Measurements from ENCODE around the gene TAS2R46.
A peak's percentile ranks its signal among the peaks of the same experiment; 100 is the strongest.
"Not testable (repeated sequence)": the region's sequence is repeated elsewhere in the genome, so short reads cannot be mapped to it uniquely, and the experiment has no call there.

The TAS2R46 gene

GRCh38 chr12:11062194-11062593, at the start of gene TAS2R46:
TSS of gene TAS2R46 (minus strand) at chr12:11062294. CDS start at chr12:11062294, 0 bp downstream.
- not testable (repeated sequence) for H3K4me1 Mint-ChIP-seq, H3K4me3 Mint-ChIP-seq
- peak within 1 kb of the TSS; percentile 75 for H3K27ac Mint-ChIP-seq

GRCh38 chr12:11111213-11111612, 49.1 kb upstream of the TAS2R46 start:
- Mint-ChIP-seq H3K36me3 (ENCODE audit: low read depth) (peaks cover 100% of the 10 kb centered on the region), H3K9me3 (peaks cover 95% of the 10 kb centered on the region)

More at GRCh38 chr12:11062194-11062593, at the start of gene TAS2R46:
- H3K9me3 Mint-ChIP-seq: peaks cover 11% of the 10 kb centered on the region
- not testable (repeated sequence) for DNase-seq; H3K27me3 Mint-ChIP-seq (ENCODE audit: low read depth, poor library complexity)
- H3K36me3 Mint-ChIP-seq (ENCODE audit: low read depth): peaks cover 32% of the 10 kb centered on the region

GRCh38 chr12:11108862-11109261, 46.8 kb upstream of the TAS2R46 start:
- H3K27me3 Mint-ChIP-seq (ENCODE audit: low read depth, poor library complexity): no peaks in the 10 kb centered on the region
- no peak for TF ChIP-seq CTCF (IDR thresholded peaks at IDR 0.05)
- DNase-seq: no peak
- H3K4me3 Mint-ChIP-seq: no peak overlapping the region
- H3K9me3 Mint-ChIP-seq: peaks cover 87% of the 10 kb centered on the region
- H3K4me1 Mint-ChIP-seq: no peaks in the 10 kb centered on the region
- no peak overlapping the region for H3K27ac Mint-ChIP-seq
- H3K36me3 Mint-ChIP-seq (ENCODE audit: low read depth): peaks cover 98% of the 10 kb centered on the region

More at GRCh38 chr12:11111213-11111612, 49.1 kb upstream of the TAS2R46 start:
- not testable (repeated sequence) for H3K4me1 Mint-ChIP-seq; DNase-seq; H3K4me3 Mint-ChIP-seq; H3K27me3 Mint-ChIP-seq (ENCODE audit: low read depth, poor library complexity)
- H3K27ac Mint-ChIP-seq: peak overlapping the region; percentile 28

- Mint-ChIP-seq H3K4me3 (no peak overlapping the region), H3K27ac (no peak overlapping the region), H3K36me3 (ENCODE audit: low read depth) (peaks cover 96% of the 10 kb centered on the region)
Measured at GRCh38 chr12:11107719-11108118, 45.6 kb upstream of the TAS2R46 start.

GRCh38 chr12:11106288-11106687, 44.2 kb upstream of the TAS2R46 start:
- TF ChIP-seq CTCF (IDR thresholded peaks at IDR 0.05): no peak
- no peak overlapping the region for H3K4me3 Mint-ChIP-seq
- H3K27me3 Mint-ChIP-seq (ENCODE audit: low read depth, poor library complexity): no peaks in the 10 kb centered on the region
- H3K27ac Mint-ChIP-seq: no peak overlapping the region
- no peaks in the 10 kb centered on the region for H3K4me1 Mint-ChIP-seq
- no peak for DNase-seq
- peaks cover 96% of the 10 kb centered on the region for H3K36me3 Mint-ChIP-seq (ENCODE audit: low read depth)
- H3K9me3 Mint-ChIP-seq: peaks cover 85% of the 10 kb centered on the region

More at GRCh38 chr12:11107719-11108118, 45.6 kb upstream of the TAS2R46 start:
- H3K9me3 Mint-ChIP-seq: peaks cover 85% of the 10 kb centered on the region
- H3K27me3 Mint-ChIP-seq (ENCODE audit: low read depth, poor library complexity): no peaks in the 10 kb centered on the region
- DNase-seq: no peak
- H3K4me1 Mint-ChIP-seq: no peaks in the 10 kb centered on the region
- TF ChIP-seq CTCF (IDR thresholded peaks at IDR 0.05): no peak

- Mint-ChIP-seq H3K9me3 (peaks cover 81% of the 10 kb centered on the region), H3K27ac (no peak overlapping the region), H3K36me3 (ENCODE audit: low read depth) (peaks cover 94% of the 10 kb centered on the region), H3K4me3 (no peak overlapping the region), H3K4me1 (no peaks in the 10 kb centered on the region), H3K27me3 (ENCODE audit: low read depth, poor library complexity) (no peaks in the 10 kb centered on the region)
- no peak for DNase-seq
- no peak for TF ChIP-seq CTCF (IDR thresholded peaks at IDR 0.05)
Measured at GRCh38 chr12:11105546-11105945, 43.5 kb upstream of the TAS2R46 start.

GRCh38 chr12:11094910-11095309, 32.8 kb upstream of the TAS2R46 start:
- DNase-seq; H3K27ac Mint-ChIP-seq; H3K4me1 Mint-ChIP-seq; H3K27me3 Mint-ChIP-seq (ENCODE audit: low read depth, poor library complexity); H3K4me3 Mint-ChIP-seq: not testable (repeated sequence)
- Mint-ChIP-seq H3K9me3 (peaks cover 20% of the 10 kb centered on the region), H3K36me3 (ENCODE audit: low read depth) (peaks cover 62% of the 10 kb centered on the region)
